ENCODE measurements around the gene MDGA2. TPM values are rescaled to one million over a fixed set of nuclear protein-coding genes. Genes with fewer than 3 reads are reported as not detected.

The MDGA2 gene
- total RNA-seq, 1 donor from 2014 or later, result 0.39 TPM

- TF ChIP-seq, protein P1, sequence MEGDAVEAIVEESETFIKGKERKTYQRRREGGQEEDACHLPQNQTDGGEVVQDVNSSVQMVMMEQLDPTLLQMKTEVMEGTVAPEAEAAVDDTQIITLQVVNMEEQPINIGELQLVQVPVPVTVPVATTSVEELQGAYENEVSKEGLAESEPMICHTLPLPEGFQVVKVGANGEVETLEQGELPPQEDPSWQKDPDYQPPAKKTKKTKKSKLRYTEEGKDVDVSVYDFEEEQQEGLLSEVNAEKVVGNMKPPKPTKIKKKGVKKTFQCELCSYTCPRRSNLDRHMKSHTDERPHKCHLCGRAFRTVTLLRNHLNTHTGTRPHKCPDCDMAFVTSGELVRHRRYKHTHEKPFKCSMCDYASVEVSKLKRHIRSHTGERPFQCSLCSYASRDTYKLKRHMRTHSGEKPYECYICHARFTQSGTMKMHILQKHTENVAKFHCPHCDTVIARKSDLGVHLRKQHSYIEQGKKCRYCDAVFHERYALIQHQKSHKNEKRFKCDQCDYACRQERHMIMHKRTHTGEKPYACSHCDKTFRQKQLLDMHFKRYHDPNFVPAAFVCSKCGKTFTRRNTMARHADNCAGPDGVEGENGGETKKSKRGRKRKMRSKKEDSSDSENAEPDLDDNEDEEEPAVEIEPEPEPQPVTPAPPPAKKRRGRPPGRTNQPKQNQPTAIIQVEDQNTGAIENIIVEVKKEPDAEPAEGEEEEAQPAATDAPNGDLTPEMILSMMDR (IDR thresholded peaks at IDR 0.05; ENCODE audit: partially characterized antibody, unreplicated experiment), result no peak
- H3K36me3 Mint-ChIP-seq (ENCODE audit: unreplicated experiment), result no peaks in the 10 kb centered on the region
- H3K4me1 Mint-ChIP-seq (ENCODE audit: low read depth, unreplicated experiment), result no peaks in the 10 kb centered on the region
- no peak overlapping the region for H3K4me3 Mint-ChIP-seq (ENCODE audit: unreplicated experiment)
- no peaks in the 10 kb centered on the region for H3K27me3 Mint-ChIP-seq (ENCODE audit: unreplicated experiment)
- no peak overlapping the region for H3K27ac Mint-ChIP-seq (ENCODE audit: unreplicated experiment)
- no peak for DNase-seq
- H3K9me3 Mint-ChIP-seq (ENCODE audit: unreplicated experiment), result no peaks in the 10 kb centered on the region
These were observed 175.0 kb downstream of the MDGA2 start for GRCh38 chr14:47500369-47500768.

GRCh38 chr14:47490766-47491165 is 184.6 kb downstream of the MDGA2 start:
- peaks cover 4% of the 10 kb centered on the region for H3K36me3 Mint-ChIP-seq (ENCODE audit: unreplicated experiment)
- H3K27me3 Mint-ChIP-seq (ENCODE audit: unreplicated experiment), result no peaks in the 10 kb centered on the region
- TF ChIP-seq, protein P1 (IDR thresholded peaks at IDR 0.05; ENCODE audit: partially characterized antibody, unreplicated experiment), result no peak

DNA sequence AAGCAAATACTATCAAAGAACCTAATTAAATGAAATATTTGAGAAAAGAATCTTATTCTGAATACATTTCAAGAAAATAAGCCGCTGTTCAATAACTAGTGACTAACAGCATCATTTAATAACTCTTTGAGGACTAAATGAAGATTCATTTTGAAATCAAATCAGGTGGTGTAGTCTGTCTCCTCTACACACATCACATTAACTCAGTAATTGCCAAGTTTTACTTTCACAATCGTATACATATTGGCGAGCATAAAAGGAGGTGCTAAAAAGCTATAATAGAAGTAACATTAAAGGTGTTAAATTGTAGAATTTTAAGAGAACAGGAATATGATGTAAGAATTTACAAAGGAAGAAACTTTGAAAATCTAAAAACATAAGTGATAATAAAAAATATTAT is 185.1 kb downstream of the MDGA2 start:
- no peak for DNase-seq
- H3K9me3 Mint-ChIP-seq (ENCODE audit: unreplicated experiment), result no peaks in the 10 kb centered on the region
- no peak overlapping the region for H3K27ac Mint-ChIP-seq (ENCODE audit: unreplicated experiment)
- H3K36me3 Mint-ChIP-seq (ENCODE audit: unreplicated experiment), result peaks cover 4% of the 10 kb centered on the region
- H3K4me1 Mint-ChIP-seq (ENCODE audit: low read depth, unreplicated experiment), result no peaks in the 10 kb centered on the region
- no peaks in the 10 kb centered on the region for H3K27me3 Mint-ChIP-seq (ENCODE audit: unreplicated experiment)
- H3K4me3 Mint-ChIP-seq (ENCODE audit: unreplicated experiment), result no peak overlapping the region
- TF ChIP-seq, protein P1 (IDR thresholded peaks at IDR 0.05; ENCODE audit: partially characterized antibody, unreplicated experiment), result no peak

More at GRCh38 chr14:47490766-47491165, 184.6 kb downstream of the MDGA2 start:
- Mint-ChIP-seq H3K4me1 (ENCODE audit: low read depth, unreplicated experiment) (no peaks in the 10 kb centered on the region), H3K4me3 (ENCODE audit: unreplicated experiment) (no peak overlapping the region), H3K9me3 (ENCODE audit: unreplicated experiment) (no peaks in the 10 kb centered on the region), H3K27ac (ENCODE audit: unreplicated experiment) (no peak overlapping the region)
- DNase-seq, result no peak

DNA sequence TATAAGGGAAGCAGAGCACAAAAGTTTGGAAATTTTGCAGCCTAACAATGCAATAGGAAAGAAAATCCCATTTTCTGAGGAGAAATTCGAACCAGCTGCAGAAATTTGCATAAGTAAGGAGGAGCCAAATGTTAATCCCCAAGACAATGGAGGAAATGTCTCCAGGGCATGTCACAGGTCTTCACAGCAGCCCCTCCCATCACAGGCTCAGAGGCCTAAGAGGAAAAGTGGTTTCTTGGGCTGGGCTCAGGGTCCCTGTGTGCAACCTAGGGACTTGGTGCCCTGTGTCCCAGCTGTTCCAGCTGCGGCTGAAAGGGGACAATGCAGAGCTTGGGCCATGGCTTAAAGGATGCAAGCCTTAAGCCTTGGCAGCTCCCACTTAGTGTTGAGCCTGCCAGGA is 190.0 kb downstream of the MDGA2 start:
- Mint-ChIP-seq H3K36me3 (ENCODE audit: unreplicated experiment) (peaks cover 4% of the 10 kb centered on the region), H3K4me1 (ENCODE audit: low read depth, unreplicated experiment) (no peaks in the 10 kb centered on the region), H3K4me3 (ENCODE audit: unreplicated experiment) (no peak overlapping the region), H3K9me3 (ENCODE audit: unreplicated experiment) (no peaks in the 10 kb centered on the region), H3K27ac (ENCODE audit: unreplicated experiment) (no peak overlapping the region), H3K27me3 (ENCODE audit: unreplicated experiment) (no peaks in the 10 kb centered on the region)
- TF ChIP-seq, protein P1 (IDR thresholded peaks at IDR 0.05; ENCODE audit: partially characterized antibody, unreplicated experiment), result no peak
- no peak for DNase-seq

DNA sequence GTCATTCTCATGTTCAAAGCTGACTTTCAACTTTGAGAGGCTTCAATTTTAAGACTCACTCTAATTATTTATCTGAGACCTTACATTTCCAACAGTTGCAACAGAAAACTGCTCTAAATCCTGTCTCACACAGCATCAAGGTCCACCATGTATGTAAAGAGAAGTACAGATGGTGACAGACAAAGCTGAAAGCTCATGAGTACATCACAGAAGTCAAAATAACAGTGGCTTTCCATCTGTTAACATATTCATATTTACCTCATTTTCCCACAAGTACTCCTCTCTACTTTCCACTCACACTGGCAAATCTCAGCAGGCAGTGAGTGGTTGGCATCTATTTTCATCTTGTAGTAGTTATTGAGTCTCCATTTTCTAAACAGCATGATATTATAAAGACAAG is 192.0 kb downstream of the MDGA2 start:
- DNase-seq, result no peak
- Mint-ChIP-seq H3K36me3 (ENCODE audit: unreplicated experiment) (peaks cover 4% of the 10 kb centered on the region), H3K27me3 (ENCODE audit: unreplicated experiment) (no peaks in the 10 kb centered on the region), H3K4me3 (ENCODE audit: unreplicated experiment) (no peak overlapping the region), H3K4me1 (ENCODE audit: low read depth, unreplicated experiment) (no peaks in the 10 kb centered on the region), H3K27ac (ENCODE audit: unreplicated experiment) (no peak overlapping the region), H3K9me3 (ENCODE audit: unreplicated experiment) (no peaks in the 10 kb centered on the region)
- TF ChIP-seq, protein P1 (IDR thresholded peaks at IDR 0.05; ENCODE audit: partially characterized antibody, unreplicated experiment), result no peak
